ENCODE results near the gene GGCT.

DNA sequence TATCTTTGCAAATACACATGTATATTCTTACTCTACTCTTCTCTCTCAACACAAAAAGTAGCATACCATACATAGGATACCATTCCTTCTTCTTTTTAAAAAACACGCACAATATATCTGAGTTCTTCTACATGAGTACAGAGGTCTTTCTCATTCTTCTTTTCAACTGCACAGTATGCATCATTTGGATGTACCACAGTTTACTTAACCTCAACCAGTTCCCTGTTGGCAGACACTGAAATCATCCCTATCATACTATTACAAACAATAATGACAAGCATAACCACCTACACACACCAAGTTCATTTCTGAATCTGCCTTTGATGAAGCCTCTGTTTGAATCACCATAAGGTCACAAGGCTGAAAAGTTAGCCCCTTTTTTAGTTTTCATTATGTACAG, 25.7 kb upstream of the GGCT start:
- TF ChIP-seq, protein P1, sequence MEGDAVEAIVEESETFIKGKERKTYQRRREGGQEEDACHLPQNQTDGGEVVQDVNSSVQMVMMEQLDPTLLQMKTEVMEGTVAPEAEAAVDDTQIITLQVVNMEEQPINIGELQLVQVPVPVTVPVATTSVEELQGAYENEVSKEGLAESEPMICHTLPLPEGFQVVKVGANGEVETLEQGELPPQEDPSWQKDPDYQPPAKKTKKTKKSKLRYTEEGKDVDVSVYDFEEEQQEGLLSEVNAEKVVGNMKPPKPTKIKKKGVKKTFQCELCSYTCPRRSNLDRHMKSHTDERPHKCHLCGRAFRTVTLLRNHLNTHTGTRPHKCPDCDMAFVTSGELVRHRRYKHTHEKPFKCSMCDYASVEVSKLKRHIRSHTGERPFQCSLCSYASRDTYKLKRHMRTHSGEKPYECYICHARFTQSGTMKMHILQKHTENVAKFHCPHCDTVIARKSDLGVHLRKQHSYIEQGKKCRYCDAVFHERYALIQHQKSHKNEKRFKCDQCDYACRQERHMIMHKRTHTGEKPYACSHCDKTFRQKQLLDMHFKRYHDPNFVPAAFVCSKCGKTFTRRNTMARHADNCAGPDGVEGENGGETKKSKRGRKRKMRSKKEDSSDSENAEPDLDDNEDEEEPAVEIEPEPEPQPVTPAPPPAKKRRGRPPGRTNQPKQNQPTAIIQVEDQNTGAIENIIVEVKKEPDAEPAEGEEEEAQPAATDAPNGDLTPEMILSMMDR (IDR thresholded peaks at IDR 0.05): no peak
- TF ChIP-seq EZH2phosphoT487 (IDR thresholded peaks at IDR 0.05) (no peak), EZH2 (IDR thresholded peaks at IDR 0.05) (no peak)

Data from neural progenitor cell (in vitro differentiated cells).